Activated CD4-positive, alpha-beta T cell treated with anti-CD3 and anti-CD28 coated beads, Interleukin-10, Interleukin-2, amounts not matched to agents 100 ng/mL and 50 ng/mL, durations not matched to agents 16 hours and 8 hours (primary cell): ENCODE data around the gene EGFL7.

Experiments
- DNase-seq: peaks from one replicate; pipeline ENCODE4 v3.0.0-alpha.2; 2020

EGFL7 gene

GRCh38 chr9:136662656-136663581 is at the start of gene EGFL7:
EGFL7 (plus strand) TSS chr9:136662916; CDS start chr9:136668283, 5,367 bp downstream.
- no peak for DNase-seq

- DNase-seq = no peak
Observed at GRCh38 chr9:136613824-136614371, 48.8 kb upstream of the EGFL7 start.

- no peak for DNase-seq
Observed at GRCh38 chr9:136614372-136614922, 48.3 kb upstream of the EGFL7 start.

- no peak for DNase-seq
Observed at GRCh38 chr9:136614967-136615623, 47.6 kb upstream of the EGFL7 start.

GRCh38 chr9:136615631-136616306 is 46.9 kb upstream of the EGFL7 start:
- DNase-seq = no peak

GRCh38 chr9:136616307-136616635 is 46.4 kb upstream of the EGFL7 start:
- no peak for DNase-seq

GRCh38 chr9:136616948-136617695 is 45.6 kb upstream of the EGFL7 start:
- DNase-seq = no peak

GRCh38 chr9:136617746-136618579 is 44.8 kb upstream of the EGFL7 start:
- no peak for DNase-seq

GRCh38 chr9:136618580-136619547 is 43.9 kb upstream of the EGFL7 start:
- DNase-seq = no peak

GRCh38 chr9:136619742-136620440 is 42.8 kb upstream of the EGFL7 start:
- no peak for DNase-seq

- DNase-seq = no peak
Observed at GRCh38 chr9:136620441-136621018, 42.2 kb upstream of the EGFL7 start.

GRCh38 chr9:136621019-136621733 is 41.5 kb upstream of the EGFL7 start:
- DNase-seq = no peak

GRCh38 chr9:136621734-136622093 is 41.0 kb upstream of the EGFL7 start:
- DNase-seq = no peak

- no peak for DNase-seq
Observed at GRCh38 chr9:136622538-136622948, 40.2 kb upstream of the EGFL7 start.

GRCh38 chr9:136623016-136623841 is 39.5 kb upstream of the EGFL7 start:
- no peak for DNase-seq

- no peak for DNase-seq
Observed at GRCh38 chr9:136623842-136624183, 38.9 kb upstream of the EGFL7 start.

- DNase-seq = no peak
Observed at GRCh38 chr9:136624184-136624951, 38.3 kb upstream of the EGFL7 start.
